ENCODE data around the gene NHEJ1. TPM values are rescaled to one million over a fixed set of nuclear protein-coding genes. Genes with fewer than 3 reads are reported as not detected.

NHEJ1 gene
- polyA plus RNA-seq, 3 donors = 8.8 to 12.8 (median 9.4) TPM

DNA sequence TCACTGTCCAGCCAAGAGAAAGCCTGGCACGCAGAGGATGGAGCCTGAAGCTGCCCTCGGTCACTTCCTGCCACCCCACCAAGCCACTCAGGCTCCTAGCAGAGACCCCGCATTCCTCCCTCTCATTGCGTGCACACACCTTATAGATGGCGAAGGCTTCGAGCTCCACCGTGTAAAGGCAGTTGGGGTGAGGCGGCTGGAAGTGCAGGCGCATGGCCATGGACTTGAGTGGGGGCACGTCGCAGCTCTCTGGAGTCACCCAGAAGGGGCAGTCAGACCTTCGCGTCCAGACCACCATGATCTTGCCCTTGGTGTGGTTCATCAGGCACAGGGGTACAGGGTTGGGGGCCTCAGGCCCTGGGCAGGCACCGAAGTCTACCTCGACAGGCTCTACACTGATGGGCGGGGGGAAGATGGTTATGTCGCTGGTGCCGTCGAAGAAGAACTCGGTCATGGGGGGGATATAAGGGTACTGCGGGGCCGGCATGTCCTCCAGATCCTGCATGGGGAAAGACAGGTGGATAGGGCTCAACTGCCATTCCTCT lies 133.0 kb downstream of the NHEJ1 start:
- 87 to 90% (median 88%) methylated on average over 22 of the region's 22 CpGs for WGBS, 3 donors
- no peak overlapping the region for H3K27ac ChIP-seq (ENCODE audit: low read depth, low read length)

DNA sequence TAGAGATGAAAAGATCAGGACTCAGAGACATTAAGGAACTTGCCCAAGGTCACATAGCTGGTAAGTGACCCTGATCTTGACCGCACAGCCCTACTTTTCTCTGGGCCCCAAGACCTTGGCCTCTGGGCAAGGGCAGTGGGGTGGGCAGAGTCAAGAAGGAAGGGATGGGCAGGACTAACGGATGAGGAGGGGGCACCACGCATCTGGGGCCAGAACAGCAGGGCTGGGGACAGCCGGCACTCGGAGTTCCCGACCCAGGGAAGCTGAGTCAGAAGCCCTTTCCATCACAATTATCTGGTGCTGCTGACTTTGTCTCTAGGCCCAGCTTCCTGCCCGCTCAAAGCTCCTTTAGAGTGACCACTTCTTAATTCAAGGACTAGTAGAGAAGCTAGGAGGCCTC lies 133.7 kb downstream of the NHEJ1 start:
- no peak overlapping the region for H3K27ac ChIP-seq (ENCODE audit: low read depth, low read length)
- WGBS, 3 donors = 74 to 79% (median 74%) methylated on average over 7 of the region's 7 CpGs

DNA sequence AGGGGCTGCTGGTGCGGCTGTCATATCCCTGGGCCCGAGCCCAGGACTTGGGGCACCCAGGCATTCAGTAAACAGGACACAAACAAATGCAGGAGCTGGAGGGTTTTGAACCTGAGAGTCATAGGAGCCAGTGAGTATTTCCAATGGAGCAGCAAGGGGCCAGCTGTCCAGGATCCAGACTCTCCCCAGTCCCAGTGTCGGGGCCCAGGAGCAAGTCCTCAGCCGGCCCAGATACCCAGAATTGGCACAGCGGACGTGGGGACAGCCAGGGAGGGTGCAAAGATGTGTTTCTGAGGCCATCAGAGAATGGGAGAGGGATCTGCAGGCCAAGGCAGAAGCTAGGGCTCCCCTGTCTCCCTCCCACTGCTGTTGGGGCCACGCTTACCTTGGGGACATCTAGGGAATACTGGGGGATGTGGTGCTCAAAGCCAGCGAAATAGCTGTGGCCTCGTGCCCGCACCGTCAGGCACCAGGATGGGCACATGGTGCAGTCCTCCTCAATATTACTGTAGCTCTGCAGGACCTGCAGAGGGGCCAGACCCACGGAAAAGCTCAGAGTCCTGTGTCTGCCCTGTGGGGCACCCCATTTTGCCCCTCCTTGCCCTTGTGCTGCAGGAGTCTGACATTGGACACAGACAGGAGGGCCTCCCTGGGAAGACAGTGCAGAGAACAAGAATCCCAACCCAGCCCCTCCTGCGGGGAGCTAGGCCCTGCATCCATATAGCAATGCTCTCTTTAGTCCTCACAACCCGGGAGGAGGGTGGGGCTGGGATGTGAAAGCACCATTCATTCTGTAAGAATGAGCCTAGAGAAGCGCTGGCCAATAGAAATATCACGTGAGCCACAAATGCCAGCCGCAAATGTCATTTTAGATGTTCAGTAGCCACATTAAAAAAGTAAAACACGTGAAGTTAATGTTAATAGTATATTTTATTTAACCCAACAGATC lies 134.7 kb downstream of the NHEJ1 start:
- WGBS, 3 donors = 79 to 88% (median 84%) methylated on average over 18 of the region's 18 CpGs
- H3K27ac ChIP-seq (ENCODE audit: low read depth, low read length) = no peak overlapping the region

Other genes starting within 250 kb of the NHEJ1 start
- under 1 TPM in 2 of 3 donors, not detected in 1; 0.06 to 0.58 TPM for gene CDK5R2, start 201.1 kb downstream of the NHEJ1 start, polyA plus RNA-seq
- gene FEV, start 175.6 kb downstream of the NHEJ1 start, polyA plus RNA-seq = under 1 TPM in 2 of 3 donors, not detected in 1; 0.09 to 0.58 TPM
- 10 to 100 TPM in 1 of 3 donors, not detected in 2; 12.9 TPM for gene CRYBA2, start 167.4 kb downstream of the NHEJ1 start, polyA plus RNA-seq
- gene CFAP65, start 119.3 kb downstream of the NHEJ1 start, polyA plus RNA-seq = under 1 TPM in 2 of 3 donors, not detected in 1; 0.03 to 0.04 TPM
- 1 to 10 TPM in 1 of 3 donors, under 1 TPM in 2; 0.02 to 1.4 (median 0.22) TPM for gene IHH, start 99.9 kb downstream of the NHEJ1 start, polyA plus RNA-seq
- 1 to 10 TPM in 1 of 3 donors, under 1 TPM in 2; 0.48 to 2.0 (median 0.64) TPM for gene SLC23A3, start 9.2 kb upstream of the NHEJ1 start, polyA plus RNA-seq
- 10 to 100 TPM; 33.4 to 58.3 (median 48.4) TPM for gene CNPPD1, start 16.1 kb upstream of the NHEJ1 start, polyA plus RNA-seq
- gene RETREG2, start 17.5 kb upstream of the NHEJ1 start, polyA plus RNA-seq = 10 to 100 TPM; 34.3 to 44.2 (median 40.2) TPM
- 10 to 100 TPM; 26.0 to 38.9 (median 27.3) TPM for gene ZFAND2B, start 46.0 kb upstream of the NHEJ1 start, polyA plus RNA-seq
- gene ABCB6, start 58.1 kb upstream of the NHEJ1 start, polyA plus RNA-seq = 10 to 100 TPM; 15.3 to 43.3 (median 28.1) TPM
- gene ATG9A, start 68.8 kb upstream of the NHEJ1 start, polyA plus RNA-seq = 10 to 100 TPM; 11.4 to 32.1 (median 21.2) TPM
- 10 to 100 TPM; 15.7 to 23.0 (median 20.7) TPM for gene ANKZF1, start 69.0 kb upstream of the NHEJ1 start, polyA plus RNA-seq
- 10 to 100 TPM in 2 of 3 donors, 1 to 10 TPM in 1; 2.1 to 12.9 (median 11.8) TPM for gene GLB1L, start 84.6 kb upstream of the NHEJ1 start, polyA plus RNA-seq
- gene STK16, start 84.7 kb upstream of the NHEJ1 start, polyA plus RNA-seq = 10 to 100 TPM; 33.8 to 36.6 (median 33.9) TPM
- gene TUBA4B, start 92.4 kb upstream of the NHEJ1 start, polyA plus RNA-seq = not detected
- gene TUBA4A, start 93.1 kb upstream of the NHEJ1 start, polyA plus RNA-seq = 10 to 100 TPM; 20.5 to 39.3 (median 30.0) TPM
- 10 to 100 TPM; 51.6 to 78.9 (median 68.9) TPM for gene DNAJB2, start 118.6 kb upstream of the NHEJ1 start, polyA plus RNA-seq
- 10 to 100 TPM in 1 of 3 donors, under 1 TPM in 1, not detected in 1; 0.45 to 15.5 TPM for gene PTPRN, start 148.6 kb upstream of the NHEJ1 start, polyA plus RNA-seq
- not detected for gene RESP18, start 171.9 kb upstream of the NHEJ1 start, polyA plus RNA-seq
- 100 to 1,000 TPM in 1 of 3 donors, 10 to 100 TPM in 2; 43.8 to 100 (median 95.8) TPM for gene DNPEP, start 227.1 kb upstream of the NHEJ1 start, polyA plus RNA-seq